Hepatocyte (in vitro differentiated cells): Measurements from ENCODE around the gene SVIL. TPM values are rescaled to one million over a fixed set of nuclear protein-coding genes. Genes with fewer than 3 reads are reported as not detected.
"Not testable (repeated sequence)": the region's sequence is repeated elsewhere in the genome, so short reads cannot be mapped to it uniquely, and the experiment has no call there.

Experiments used
- DNase-seq: peaks from one replicate; pipeline ENCODE4 v3.0.0-alpha.2; 2016; ENCODE audit warnings: low spot score
- H2AFZ ChIP-seq: fragments of 200-600 bp; sonication (generic); 2 replicates; pipeline ENCODE4 v1.6.0; 2016; ENCODE audit warnings: antibody characterized with exemption, mild to moderate bottlenecking
- H3K27ac ChIP-seq: fragments of 200-600 bp; sonication (generic); 2 replicates; pipeline ENCODE4 v1.5.1; 2016; ENCODE audit warnings: mild to moderate bottlenecking
- H3K27me3 ChIP-seq: fragments of 200-600 bp; sonication (generic); 2 replicates; pipeline ENCODE4 v1.6.1; 2016
- H3K36me3 ChIP-seq: fragments of 200-600 bp; sonication (generic); replicated peaks from 2 replicates; pipeline ENCODE4 v1.5.1; 2016; ENCODE audit warnings: low read depth; ENCODE audit not compliant: insufficient read depth
- H3K4me1 ChIP-seq: fragments of 200-600 bp; sonication (generic); 2 replicates; pipeline ENCODE4 v1.5.1; 2016; ENCODE audit warnings: mild to moderate bottlenecking, moderate library complexity; ENCODE audit not compliant: insufficient read depth
- H3K4me2 ChIP-seq: fragments of 200-600 bp; sonication (generic); 2 replicates; pipeline ENCODE4 v1.6.0; 2016
- H3K4me3 ChIP-seq: fragments of 200-600 bp; sonication (generic); 2 replicates; pipeline ENCODE4 v1.5.1; 2016; ENCODE audit warnings: mild to moderate bottlenecking
- H3K79me2 ChIP-seq: fragments of 200-600 bp; sonication (generic); 2 replicates; pipeline ENCODE4 v1.6.0; 2017; ENCODE audit warnings: mild to moderate bottlenecking
- H3K9me2 ChIP-seq: fragments of 200-600 bp; sonication (generic); replicated peaks from 2 replicates; pipeline ENCODE4 v1.6.0; 2017; ENCODE audit warnings: mild to moderate bottlenecking; ENCODE audit not compliant: insufficient read depth
- H3K9me3 ChIP-seq: fragments of 200-600 bp; sonication (generic); 2 replicates; pipeline ENCODE4 v1.5.1; 2016; ENCODE audit warnings: low read depth, mild to moderate bottlenecking
- H4K20me1 ChIP-seq: fragments of 200-600 bp; sonication (generic); 2 replicates; pipeline ENCODE4 v1.6.0; 2016; ENCODE audit warnings: mild to moderate bottlenecking; ENCODE audit not compliant: insufficient read depth, poor library complexity, severe bottlenecking
- CTCF ChIP-seq: fragments of 200-600 bp; sonication (generic); IDR thresholded peaks from 2 replicates; pipeline ENCODE4 v1.5.1; 2016; ENCODE audit warnings: antibody characterized with exemption, mild to moderate bottlenecking; ENCODE audit not compliant: poor library complexity
- EZH2 ChIP-seq: fragments of 200-600 bp; sonication (generic); IDR thresholded peaks from 2 replicates; pipeline ENCODE4 v1.6.1; 2016; ENCODE audit warnings: antibody characterized with exemption, mild to moderate bottlenecking, borderline replicate concordance
- EZH2phosphoT487 ChIP-seq: fragments of 200-600 bp; sonication (generic); IDR thresholded peaks from one replicate; pipeline ENCODE4 v1.6.1; 2018; ENCODE audit warnings: antibody characterized with exemption, mild to moderate bottlenecking, low read depth, moderate library complexity; ENCODE audit not compliant: unreplicated experiment, severe bottlenecking
- WGBS: methylation state at CpG from one replicate; pipeline ENCODE4 v1.1.6; 2016; ENCODE audit warnings: low lambda C conversion rate; ENCODE audit errors: missing lambda C conversion rate; 5-methylcytosine and 5-hydroxymethylcytosine counted together
- polyA plus RNA-seq: library from polyadenylated mRNA; unstranded; fragments of >200 nt; fragmentation: Nextera tagmentation; extraction: Ambion mirVana; gene quantifications from 2 replicates; pipeline ENCODE4 v1.2.1, GENCODE V29; 2016
- total RNA-seq: library from RNA; depleted of rRNA; stranded (reverse); fragments of >200 nt; gene quantifications from 2 replicates; pipeline ENCODE4 v1.2.3, GENCODE V29; 2014

Gene SVIL
- total and polyA plus RNA-seq, 2 experiments from 2014 or later, result 24.3 to 36.5 TPM

GRCh38 chr10:29522918-29523317, 111.9 kb downstream of the SVIL start:
- no peak overlapping the region for H3K4me3 ChIP-seq
- no peaks in the 10 kb centered on the region for H4K20me1 ChIP-seq
- no peak for DNase-seq
- H3K27ac ChIP-seq, result no peak overlapping the region
- no peaks in the 10 kb centered on the region for H3K9me2 ChIP-seq
- peaks cover 12% of the 10 kb centered on the region for H3K36me3 ChIP-seq
- H2AFZ ChIP-seq, result no peak overlapping the region
- H3K4me2 ChIP-seq, result no peak overlapping the region
- no peak for TF ChIP-seq EZH2phosphoT487
- no peak for TF ChIP-seq EZH2
- no peaks in the 10 kb centered on the region for H3K9me3 ChIP-seq
- H3K79me2 ChIP-seq, result no peaks in the 10 kb centered on the region
- WGBS, result 91% methylated on average over 4 of the region's 4 CpGs
- H3K27me3 ChIP-seq, result no peaks in the 10 kb centered on the region
- no peaks in the 10 kb centered on the region for H3K4me1 ChIP-seq

- TF ChIP-seq CTCF (no peak), EZH2phosphoT487 (no peak), EZH2 (no peak)
- H2AFZ ChIP-seq, result no peak overlapping the region
These were observed 112.5 kb downstream of the SVIL start for GRCh38 chr10:29522061-29522855.

GRCh38 chr10:29519659-29520058, 115.1 kb downstream of the SVIL start:
- WGBS, result 88% methylated on average over 3 of the region's 3 CpGs
- no peak for TF ChIP-seq CTCF
- no peak for TF ChIP-seq EZH2phosphoT487
- TF ChIP-seq EZH2, result no peak
- Histone ChIP-seq H3K79me2 (no peaks in the 10 kb centered on the region), H3K9me3 (no peaks in the 10 kb centered on the region), H3K4me3 (no peak overlapping the region), H2AFZ (no peak overlapping the region), H3K27me3 (no peaks in the 10 kb centered on the region), H3K27ac (no peak overlapping the region), H3K4me1 (no peaks in the 10 kb centered on the region), H3K9me2 (no peaks in the 10 kb centered on the region), H4K20me1 (no peaks in the 10 kb centered on the region), H3K4me2 (no peak overlapping the region), H3K36me3 (peaks cover 12% of the 10 kb centered on the region)
- DNase-seq, result no peak

More at GRCh38 chr10:29522061-29522855, 112.5 kb downstream of the SVIL start:
- no peak overlapping the region for H3K4me3 ChIP-seq
- H3K27ac ChIP-seq, result no peak overlapping the region
- 92% methylated on average over 20 of the region's 20 CpGs for WGBS
- H3K4me2 ChIP-seq, result no peak overlapping the region
- no peaks in the 10 kb centered on the region for H3K27me3 ChIP-seq
- no peaks in the 10 kb centered on the region for H4K20me1 ChIP-seq
- no peaks in the 10 kb centered on the region for H3K4me1 ChIP-seq
- no peaks in the 10 kb centered on the region for H3K79me2 ChIP-seq
- peaks cover 12% of the 10 kb centered on the region for H3K36me3 ChIP-seq
- H3K9me2 ChIP-seq, result no peaks in the 10 kb centered on the region
- no peak for DNase-seq
- no peaks in the 10 kb centered on the region for H3K9me3 ChIP-seq

GRCh38 chr10:29517352-29517923, 117.3 kb downstream of the SVIL start:
- H3K36me3 ChIP-seq, result peaks cover 6% of the 10 kb centered on the region
- DNase-seq, result peak; percentile 52
- TF ChIP-seq EZH2phosphoT487 (no peak), CTCF (peak; percentile 49)
- H3K27ac ChIP-seq, result no peak overlapping the region
- no peak overlapping the region for H3K4me3 ChIP-seq
- no peak overlapping the region for H2AFZ ChIP-seq
- no peaks in the 10 kb centered on the region for H3K9me2 ChIP-seq
- no peaks in the 10 kb centered on the region for H3K9me3 ChIP-seq
- no peak overlapping the region for H3K4me2 ChIP-seq
- H3K27me3 ChIP-seq, result no peaks in the 10 kb centered on the region
- H3K79me2 ChIP-seq, result no peaks in the 10 kb centered on the region
- no peaks in the 10 kb centered on the region for H4K20me1 ChIP-seq
- WGBS, result 67% methylated on average over 8 of the region's 8 CpGs
- H3K4me1 ChIP-seq, result no peaks in the 10 kb centered on the region

GRCh38 chr10:29516309-29516932, 118.3 kb downstream of the SVIL start:
- WGBS, result 93% methylated on average over 19 of the region's 19 CpGs
- not testable (repeated sequence) for H3K36me3 ChIP-seq, H3K27ac ChIP-seq, H3K9me2 ChIP-seq, H4K20me1 ChIP-seq, H3K9me3 ChIP-seq, H3K79me2 ChIP-seq, DNase-seq, H3K27me3 ChIP-seq, H3K4me2 ChIP-seq, H2AFZ ChIP-seq, H3K4me1 ChIP-seq, H3K4me3 ChIP-seq

- not testable (repeated sequence) for H2AFZ ChIP-seq, H3K4me2 ChIP-seq, H3K4me1 ChIP-seq, H3K27ac ChIP-seq, H3K9me3 ChIP-seq, H3K4me3 ChIP-seq, H3K9me2 ChIP-seq, H3K36me3 ChIP-seq, H3K27me3 ChIP-seq, H3K79me2 ChIP-seq, H4K20me1 ChIP-seq, DNase-seq
- 90% methylated on average over 12 of the region's 12 CpGs for WGBS
These were observed 118.9 kb downstream of the SVIL start for GRCh38 chr10:29515879-29516278.
